VCaP (cell line): ENCODE data around the gene GRIN2A.

ENCODE experiments used
- H3K27ac ChIP-seq: fragments of 450-650 bp; 2 replicates; pipeline ENCODE4 v1.5.1; 2017
- TF ChIP-seq, protein P1 (sequence below): fragments of 450-650 bp; conservative IDR thresholded peaks from 2 replicates; pipeline ENCODE4 v1.5.1; 2017; ENCODE audit warnings: mild to moderate bottlenecking, moderate library complexity

Gene GRIN2A

DNA sequence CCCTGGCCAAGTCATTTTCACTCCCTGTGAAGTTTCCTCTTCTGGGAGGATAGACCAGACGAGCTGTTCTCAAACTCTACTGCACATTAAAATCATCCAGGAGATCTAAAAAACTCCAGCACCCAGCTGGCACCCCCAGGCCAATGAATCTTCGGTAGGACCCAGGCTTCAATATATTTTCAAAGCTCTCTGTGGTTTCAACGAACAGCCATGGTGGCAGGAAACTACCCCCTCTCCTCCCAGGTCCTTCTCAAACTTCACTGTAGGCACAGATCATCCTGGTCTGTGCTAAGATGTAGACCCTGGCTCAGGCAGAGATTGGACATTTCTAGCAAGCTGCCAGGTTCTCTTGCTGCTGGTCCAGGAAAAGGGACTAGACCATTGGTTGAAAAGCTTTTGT is 38.7 kb upstream of the GRIN2A start:
- TF ChIP-seq, protein P1, sequence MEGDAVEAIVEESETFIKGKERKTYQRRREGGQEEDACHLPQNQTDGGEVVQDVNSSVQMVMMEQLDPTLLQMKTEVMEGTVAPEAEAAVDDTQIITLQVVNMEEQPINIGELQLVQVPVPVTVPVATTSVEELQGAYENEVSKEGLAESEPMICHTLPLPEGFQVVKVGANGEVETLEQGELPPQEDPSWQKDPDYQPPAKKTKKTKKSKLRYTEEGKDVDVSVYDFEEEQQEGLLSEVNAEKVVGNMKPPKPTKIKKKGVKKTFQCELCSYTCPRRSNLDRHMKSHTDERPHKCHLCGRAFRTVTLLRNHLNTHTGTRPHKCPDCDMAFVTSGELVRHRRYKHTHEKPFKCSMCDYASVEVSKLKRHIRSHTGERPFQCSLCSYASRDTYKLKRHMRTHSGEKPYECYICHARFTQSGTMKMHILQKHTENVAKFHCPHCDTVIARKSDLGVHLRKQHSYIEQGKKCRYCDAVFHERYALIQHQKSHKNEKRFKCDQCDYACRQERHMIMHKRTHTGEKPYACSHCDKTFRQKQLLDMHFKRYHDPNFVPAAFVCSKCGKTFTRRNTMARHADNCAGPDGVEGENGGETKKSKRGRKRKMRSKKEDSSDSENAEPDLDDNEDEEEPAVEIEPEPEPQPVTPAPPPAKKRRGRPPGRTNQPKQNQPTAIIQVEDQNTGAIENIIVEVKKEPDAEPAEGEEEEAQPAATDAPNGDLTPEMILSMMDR, result no peak
- H3K27ac ChIP-seq, result no peak overlapping the region

DNA sequence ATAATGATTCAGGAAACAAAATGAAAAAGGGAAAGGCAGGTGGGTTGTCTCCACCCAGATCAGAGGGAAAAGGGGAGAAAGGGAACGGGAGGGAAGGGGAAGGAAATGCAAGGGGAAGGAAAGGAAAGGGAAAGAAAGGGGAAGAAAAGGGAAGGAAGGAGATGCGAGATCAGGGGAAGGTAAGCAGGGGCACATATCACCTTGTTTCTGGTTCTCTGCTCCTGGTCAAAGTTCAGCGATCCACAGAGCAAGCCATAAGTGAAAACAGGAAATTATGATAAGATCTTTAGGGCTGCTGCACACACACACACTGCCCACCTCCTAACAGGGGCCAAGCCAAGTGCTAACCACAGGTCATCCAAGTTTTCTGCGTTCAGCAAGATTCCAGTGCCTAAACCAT is 37.5 kb upstream of the GRIN2A start:
- TF ChIP-seq, protein P1, result no peak
- no peak overlapping the region for H3K27ac ChIP-seq

DNA sequence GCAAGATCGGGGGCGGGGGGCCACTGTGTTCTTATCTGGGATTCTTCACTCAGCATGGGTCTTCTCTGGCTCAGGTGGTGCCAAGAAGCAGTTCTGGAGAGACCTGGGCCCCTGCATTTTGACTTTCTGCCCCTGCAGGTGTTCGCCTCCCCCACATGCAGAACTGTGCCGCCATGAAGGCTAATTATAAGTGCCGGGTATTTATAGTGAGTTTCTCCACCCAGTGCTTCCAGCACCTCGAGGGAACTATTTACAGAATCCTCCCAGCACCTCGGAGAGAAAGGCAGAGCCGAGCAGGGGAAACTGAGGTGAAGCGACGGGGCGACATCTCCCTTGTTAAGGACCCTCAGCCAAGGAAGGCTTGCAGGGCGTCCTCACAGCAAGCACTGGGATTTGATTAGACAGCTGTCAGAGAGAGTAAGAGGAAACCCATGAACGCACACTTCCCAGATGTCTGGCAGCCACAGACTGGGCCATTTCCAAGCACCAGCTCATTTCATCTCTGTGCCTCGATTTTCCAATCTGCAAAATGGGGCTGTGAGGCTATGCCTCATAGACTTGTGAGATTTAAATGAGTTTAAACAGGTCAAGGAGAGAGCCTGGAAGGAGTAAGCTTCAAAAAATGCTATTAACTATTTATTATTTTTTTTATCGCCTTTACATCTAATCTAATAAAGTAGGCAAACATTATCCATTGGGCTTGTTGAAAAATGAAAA is 36.4 kb upstream of the GRIN2A start:
- TF ChIP-seq, protein P1, result no peak

DNA sequence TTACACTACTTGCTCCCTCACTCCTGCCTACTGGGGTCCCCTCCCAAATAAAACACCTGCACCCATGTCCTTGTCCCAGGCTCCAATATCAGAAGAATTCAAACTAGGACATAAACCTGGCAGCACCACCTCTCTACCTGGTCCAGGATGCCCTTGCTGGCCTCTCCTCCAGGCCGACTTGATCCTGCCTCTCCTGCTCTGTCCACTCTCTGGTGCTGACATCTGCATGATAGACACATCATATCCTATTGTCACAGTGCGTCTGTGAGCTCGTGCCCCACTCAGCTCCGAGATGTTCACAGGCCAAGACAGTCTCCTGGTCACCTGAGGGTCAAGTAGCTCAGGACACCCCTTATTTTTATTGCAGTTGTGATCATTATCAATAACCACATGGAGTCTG is 31.5 kb upstream of the GRIN2A start:
- TF ChIP-seq, protein P1, result no peak
- no peak overlapping the region for H3K27ac ChIP-seq

More for the DNA sequence above, 36.4 kb upstream of the GRIN2A start:
- no peak overlapping the region for H3K27ac ChIP-seq

DNA sequence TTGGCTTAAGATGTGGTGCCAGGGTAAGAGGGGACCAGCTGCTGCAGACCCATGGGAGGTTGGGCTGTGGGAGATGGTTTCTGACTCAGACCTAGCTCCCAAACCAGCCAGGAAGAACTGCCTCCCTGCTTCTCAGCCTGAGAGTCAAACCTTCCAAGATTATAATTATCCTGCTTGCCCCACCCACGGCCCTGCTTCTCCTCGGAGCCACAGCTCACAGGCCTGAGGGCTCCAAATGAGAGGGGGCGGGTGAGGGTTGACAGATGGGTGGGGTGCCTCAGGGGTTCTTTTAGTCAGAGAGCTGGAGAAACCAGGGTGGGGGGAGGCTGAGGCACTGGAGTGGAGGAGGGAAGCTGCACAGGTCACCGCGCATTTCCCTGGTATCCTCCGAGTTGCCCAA is 28.7 kb upstream of the GRIN2A start:
- TF ChIP-seq, protein P1, result no peak
- no peak overlapping the region for H3K27ac ChIP-seq

DNA sequence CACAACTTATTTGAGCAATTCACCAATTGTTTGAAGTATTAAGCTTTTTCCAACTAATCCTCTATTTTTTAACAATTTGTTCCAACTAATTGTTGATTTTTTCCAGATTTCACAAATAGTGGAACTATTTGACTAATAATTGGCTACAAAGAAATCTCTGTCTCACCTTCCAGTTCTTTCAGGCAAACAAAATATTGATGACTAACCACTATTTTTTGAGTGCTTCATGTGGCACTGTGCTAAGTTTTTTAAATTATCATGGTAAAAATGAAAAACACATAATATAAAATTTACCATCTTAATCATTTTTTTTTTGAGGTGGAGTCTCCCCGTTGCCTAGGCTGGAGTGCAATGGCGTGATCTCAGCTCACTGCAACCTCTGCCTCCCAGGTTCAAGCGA is 24.6 kb upstream of the GRIN2A start:
- no peak overlapping the region for H3K27ac ChIP-seq
- TF ChIP-seq, protein P1, result no peak

DNA sequence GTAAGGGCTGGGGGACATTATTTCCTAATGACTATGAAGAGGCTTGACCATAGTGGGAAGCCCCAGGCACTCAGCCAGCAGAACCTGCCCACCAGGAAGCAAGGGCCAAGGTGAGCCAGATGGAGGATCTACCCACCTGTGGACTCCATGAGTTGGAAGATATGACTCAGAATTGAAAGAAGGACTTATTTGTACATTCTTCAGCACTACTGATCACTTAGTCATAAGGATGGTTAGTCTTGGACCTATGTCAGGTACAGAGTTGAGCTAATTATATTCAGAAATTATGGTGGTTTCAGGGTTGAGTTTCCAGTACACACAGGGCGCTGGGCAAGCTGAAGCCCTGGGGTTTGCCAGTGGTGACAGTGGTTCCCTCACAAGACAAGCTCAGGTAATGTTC is 24.0 kb upstream of the GRIN2A start:
- TF ChIP-seq, protein P1, result no peak
- no peak overlapping the region for H3K27ac ChIP-seq
